ENCODE results near the gene ARL5C.

GRCh38 chr17:39151150-39151942 is 14.6 kb downstream of the ARL5C start, which contains the start of gene PLXDC1:
- TF ChIP-seq TAF1 (IDR thresholded peaks at IDR 0.05; ENCODE audit: borderline replicate concordance, insufficient read depth, low read length) (no peak), POLR2AphosphoS5 (IDR thresholded peaks at IDR 0.05; ENCODE audit: low read depth, low read length) (no peak), SIN3A (IDR thresholded peaks at IDR 0.05; ENCODE audit: borderline replicate concordance, insufficient read depth, low read length) (no peak), REST (IDR thresholded peaks at IDR 0.05; ENCODE audit: insufficient read depth in 1 of 2, low read depth in 2 of 2, low read length in 2 of 2) (no peak), FOXP2 (optimal IDR thresholded peaks at IDR 0.05; ENCODE audit: borderline replicate concordance, extremely low read depth, extremely low read length, insufficient read depth) (no peak)

Data from PFSK-1 (cell line).